Right cardiac atrium (tissue), 5 donors: ENCODE measurements around the gene TES. TPM values are rescaled to one million over a fixed set of nuclear protein-coding genes. Genes with fewer than 3 reads are reported as not detected.

Source experiments
- ATAC-seq, 2 donors: fragments of 200-7000 bp; cut with Tn5 transposase; one replicate each; pipeline versions ENCODE4 v1.8.0 to v1.9.1; 2020; ENCODE audit warnings: moderate library complexity in 2 of 2, mild to moderate bottlenecking in 1 of 2
- DNase-seq, 3 donors: peaks; one replicate each; pipeline ENCODE4 v3.0.0-alpha.2; 2020
- H3K27ac ChIP-seq: one replicate; pipeline ENCODE4 v1.5.1; 2013; ENCODE audit warnings: mild to moderate bottlenecking, low read length, control low read depth, moderate library complexity
- H3K27me3 ChIP-seq: one replicate; pipeline ENCODE4 v1.6.1; 2013; ENCODE audit not compliant: control insufficient read depth, insufficient read depth
- H3K4me1 ChIP-seq: one replicate; pipeline ENCODE4 v1.6.1; 2013; ENCODE audit warnings: low read length; ENCODE audit not compliant: control insufficient read depth, insufficient read depth
- H3K4me3 ChIP-seq: one replicate; pipeline ENCODE4 v1.5.1; 2013; ENCODE audit warnings: low read length, control low read depth
- H3K9me3 ChIP-seq: one replicate; pipeline ENCODE4 v1.6.1; 2013; ENCODE audit warnings: low read length; ENCODE audit not compliant: control insufficient read depth
- WGBS: extraction: QIAGEN DNeasy Blood & Tissue Kit; methylation state at CpG from one replicate; pipeline ENCODE4 v1.1.7; 2013; 5-methylcytosine and 5-hydroxymethylcytosine counted together
- intact Hi-C, 4 donors: fragments of 100-400 bp; cut with DNase I; formaldehyde crosslinking; loops; one replicate each; pipeline versions ENCODE4 v1.11.0 to v1.14.0; 2022 to 2023
- polyA plus RNA-seq: library from polyadenylated mRNA; stranded (reverse); fragments of 200-250 nt; gene quantifications from one replicate; pipeline ENCODE4 v1.2.3, GENCODE V29; 2013
- total RNA-seq, 4 donors: library from RNA; stranded (reverse); fragmentation: NEBNext Ultra II Directional; extraction: Animal tissue kit (Norgen Biotek cat#: 25700); gene quantifications; one replicate each; pipeline ENCODE4 v1.2.1, GENCODE V29; 2021
- donor health status: healthy with polysubstance abuse.
- donor health status: DM: no; HTN: yes; CAD: no.
- donor health status: DM: no; HTN: no; CAD: no.
- donor health status: DM: no; HTN: yes; CAD: no; lungs with severe emphysema.
- donor health status: DM: yes; HTN: yes; CAD: no.

Gene TES
- total and polyA plus RNA-seq, 5 donors: 13.9 to 21.2 (median 17.4) TPM

DNA sequence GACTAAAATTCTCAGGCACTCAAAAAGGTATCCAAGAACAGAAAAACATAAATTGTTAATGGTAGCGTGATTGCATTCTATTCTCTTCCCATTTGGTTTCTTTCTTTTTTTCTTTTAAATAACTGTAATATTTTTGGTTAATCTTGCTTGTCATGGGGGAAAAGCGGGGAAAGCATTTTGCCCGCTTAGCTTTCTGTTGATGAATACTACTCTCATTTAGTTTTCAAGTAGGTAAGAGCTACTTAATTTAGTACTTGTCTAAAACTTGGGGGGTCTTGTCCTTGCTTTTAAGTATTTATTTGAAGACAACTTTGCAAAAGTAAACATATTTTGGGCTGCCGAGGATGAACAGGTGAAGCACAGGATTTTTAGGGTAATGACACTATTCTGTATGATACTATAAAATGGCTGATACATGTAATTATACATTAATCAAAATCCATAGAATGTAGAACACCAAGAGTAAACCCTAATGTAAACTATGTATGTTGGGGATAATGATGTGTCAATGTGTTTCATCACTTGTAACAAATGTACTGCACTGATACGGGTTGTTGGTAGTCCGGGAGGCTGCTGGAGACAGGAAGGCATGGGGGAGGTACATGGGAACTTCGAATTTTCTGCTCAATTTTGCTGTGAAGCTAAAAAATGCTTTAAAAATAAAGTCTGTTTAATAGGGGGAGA lies 1.7 kb downstream of the TES start:
- H3K9me3 ChIP-seq: no peaks in the 10 kb centered on the region
- no peaks in the 10 kb centered on the region for H3K27me3 ChIP-seq
- DNase-seq (no peak), ATAC-seq (no peak)
- H3K4me3 ChIP-seq: peak overlapping the region; percentile 74
- no peak overlapping the region for H3K27ac ChIP-seq
- 74% methylated on average over 7 of the region's 7 CpGs for WGBS
- intact Hi-C loops: no loop called here
- peaks cover 2% of the 10 kb centered on the region for H3K4me1 ChIP-seq

DNA sequence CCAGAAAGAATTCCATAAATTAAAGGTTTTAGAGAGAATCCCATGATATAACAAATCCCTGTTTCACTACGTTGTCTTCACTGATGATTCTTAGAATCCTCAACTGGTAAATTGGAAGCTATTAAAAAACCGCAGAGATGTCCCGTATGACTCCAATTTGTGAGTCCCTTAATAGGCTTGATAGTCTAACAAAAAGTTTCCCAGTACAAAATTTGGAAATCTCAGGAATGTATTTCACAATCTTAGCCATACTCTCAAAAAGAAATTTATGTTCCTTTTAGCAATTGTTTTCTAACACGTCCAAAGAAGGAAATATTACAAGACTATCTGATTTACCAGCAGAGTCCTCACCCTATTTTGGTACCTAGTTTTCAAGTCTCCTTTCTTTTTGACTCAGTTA lies 2.5 kb downstream of the TES start:
- no peak for ATAC-seq
- H3K4me3 ChIP-seq: no peak overlapping the region
- 74% methylated on average over 4 of the region's 4 CpGs for WGBS

DNA sequence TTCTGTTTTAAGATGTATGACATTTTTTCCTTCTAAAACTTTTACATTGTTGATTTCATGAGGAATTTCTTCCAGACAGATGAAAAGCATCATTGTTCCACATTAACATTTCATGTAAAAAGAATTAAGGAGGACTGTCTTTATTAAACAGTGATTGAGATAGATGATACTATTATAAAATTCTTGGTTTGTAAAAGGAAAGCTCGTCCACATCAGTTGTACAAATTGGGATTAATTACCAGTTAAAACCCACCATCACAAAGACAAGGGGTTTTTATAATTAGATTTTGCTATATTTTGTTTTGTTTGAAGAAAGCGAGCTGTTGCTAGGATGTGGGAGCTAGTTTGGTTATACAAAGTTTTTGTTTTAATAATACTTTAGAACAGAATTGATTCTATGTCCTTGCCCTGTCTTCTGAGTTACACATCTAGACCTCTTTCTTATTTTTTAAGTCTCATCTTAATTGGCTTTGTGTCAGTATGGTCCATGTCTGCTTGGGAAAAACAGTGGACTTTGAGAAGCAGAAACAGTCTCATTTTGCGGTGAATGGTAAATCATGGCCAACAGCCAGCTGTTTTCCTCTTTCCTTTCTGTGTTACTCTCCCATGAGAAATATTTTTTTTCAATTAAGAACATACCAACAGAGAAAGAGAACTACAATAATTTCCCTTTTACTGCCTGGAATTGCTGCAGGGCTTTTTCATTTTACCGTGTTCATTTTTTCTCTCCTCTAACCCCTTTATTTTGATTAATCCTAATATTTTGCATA lies 3.2 kb downstream of the TES start:
- Histone ChIP-seq H3K27ac (no peak overlapping the region), H3K4me3 (no peak overlapping the region), H3K9me3 (no peaks in the 10 kb centered on the region), H3K4me1 (peaks cover 2% of the 10 kb centered on the region), H3K27me3 (no peaks in the 10 kb centered on the region)
- DNase-seq (no peak), ATAC-seq (no peak)
- WGBS: 52% methylated on average over 4 of the region's 4 CpGs
- intact Hi-C loops: no loop called here

More for the DNA sequence above, 2.5 kb downstream of the TES start:
- H3K9me3 ChIP-seq: no peaks in the 10 kb centered on the region
- no peak overlapping the region for H3K27ac ChIP-seq
- peaks cover 2% of the 10 kb centered on the region for H3K4me1 ChIP-seq
- intact Hi-C loops: no loop called here
- no peaks in the 10 kb centered on the region for H3K27me3 ChIP-seq
- DNase-seq: no peak

DNA sequence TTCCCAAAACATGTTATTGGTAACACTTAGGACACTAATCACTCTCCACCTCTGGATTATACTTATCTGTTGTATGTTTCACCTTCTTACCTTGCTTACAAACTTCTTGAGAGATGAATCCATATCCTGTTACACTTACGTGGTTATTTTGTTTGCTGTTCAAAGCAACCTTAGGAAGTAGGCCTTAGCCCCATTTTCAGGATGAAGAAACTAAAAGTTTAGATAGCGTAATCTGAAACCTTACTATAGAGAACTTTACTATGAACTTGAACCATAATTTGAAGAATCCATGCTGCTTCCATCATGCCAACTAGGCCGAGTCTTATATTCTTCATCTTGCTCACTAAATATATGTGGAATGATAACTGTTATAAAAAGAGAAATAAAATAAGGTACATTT lies 4.6 kb downstream of the TES start:
- WGBS: 95% methylated on average over 3 of the region's 3 CpGs

DNA sequence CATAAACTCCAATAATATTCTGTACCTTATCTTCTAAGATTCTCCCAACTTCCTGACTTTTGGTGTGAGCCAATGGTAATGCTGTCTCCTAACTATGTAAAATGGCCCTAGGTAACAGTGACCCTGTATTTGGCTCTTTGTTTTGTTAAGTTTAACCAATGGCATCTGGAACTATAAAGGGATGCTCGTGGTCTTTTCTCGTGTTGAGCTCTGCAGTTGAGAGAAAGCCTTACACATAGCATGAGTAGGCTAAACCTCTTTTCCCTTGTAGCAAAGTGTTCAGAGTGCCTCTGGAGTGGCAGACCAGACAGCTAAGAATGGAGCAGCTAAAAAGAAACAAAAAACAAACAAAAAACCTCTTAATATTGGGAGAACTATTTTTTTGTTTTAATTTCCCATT lies 5.2 kb downstream of the TES start:
- Histone ChIP-seq H3K27ac (no peak overlapping the region), H3K9me3 (no peaks in the 10 kb centered on the region), H3K27me3 (no peaks in the 10 kb centered on the region), H3K4me1 (peaks cover 2% of the 10 kb centered on the region), H3K4me3 (no peak overlapping the region)
- intact Hi-C loops: no loop called here
- WGBS: 88% methylated on average over 2 of the region's 2 CpGs
- ATAC-seq (no peak), DNase-seq (no peak)

More for the DNA sequence above, 4.6 kb downstream of the TES start:
- Histone ChIP-seq H3K9me3 (no peaks in the 10 kb centered on the region), H3K4me1 (peaks cover 2% of the 10 kb centered on the region), H3K27ac (no peak overlapping the region), H3K27me3 (no peaks in the 10 kb centered on the region), H3K4me3 (no peak overlapping the region)
- ATAC-seq (no peak), DNase-seq (no peak)
- intact Hi-C loops: no loop called here

DNA sequence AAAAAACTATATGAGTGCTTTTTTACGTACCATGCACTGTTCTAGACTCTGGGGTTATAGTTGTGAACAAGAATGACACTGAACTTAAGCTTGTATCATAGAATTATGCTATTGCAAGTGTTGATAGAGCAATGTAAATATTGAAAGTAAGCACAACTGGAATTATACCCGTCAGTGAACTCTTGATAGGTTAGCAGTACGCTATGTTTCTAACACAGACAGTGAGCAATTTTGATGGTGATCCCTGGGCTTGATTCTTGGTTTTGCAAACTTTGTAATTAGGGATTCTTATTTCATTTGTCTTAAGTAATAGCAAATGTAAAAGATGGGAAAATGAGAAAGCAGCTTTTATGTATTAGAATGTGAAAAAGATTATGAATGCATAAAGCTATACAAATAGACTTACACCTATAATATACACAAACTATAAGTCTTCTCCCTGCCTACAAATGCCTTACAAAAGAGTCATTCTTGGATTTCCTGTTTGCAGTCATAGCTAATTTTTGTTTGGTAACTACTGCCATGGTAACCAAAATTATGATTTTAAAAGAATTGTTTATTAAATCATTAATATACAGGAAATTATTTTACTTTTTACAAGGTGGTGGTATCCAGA lies 6.7 kb downstream of the TES start:
- ATAC-seq (no peak), DNase-seq (no peak)
- intact Hi-C loops: no loop called here
- H3K27me3 ChIP-seq: no peaks in the 10 kb centered on the region
- H3K4me1 ChIP-seq: peaks cover 2% of the 10 kb centered on the region
- whole genome bisulfite sequencing: 90% methylated on average over 3 of the region's 3 CpGs
- H3K27ac ChIP-seq: no peak overlapping the region
- H3K4me3 ChIP-seq: no peak overlapping the region
- no peaks in the 10 kb centered on the region for H3K9me3 ChIP-seq

DNA sequence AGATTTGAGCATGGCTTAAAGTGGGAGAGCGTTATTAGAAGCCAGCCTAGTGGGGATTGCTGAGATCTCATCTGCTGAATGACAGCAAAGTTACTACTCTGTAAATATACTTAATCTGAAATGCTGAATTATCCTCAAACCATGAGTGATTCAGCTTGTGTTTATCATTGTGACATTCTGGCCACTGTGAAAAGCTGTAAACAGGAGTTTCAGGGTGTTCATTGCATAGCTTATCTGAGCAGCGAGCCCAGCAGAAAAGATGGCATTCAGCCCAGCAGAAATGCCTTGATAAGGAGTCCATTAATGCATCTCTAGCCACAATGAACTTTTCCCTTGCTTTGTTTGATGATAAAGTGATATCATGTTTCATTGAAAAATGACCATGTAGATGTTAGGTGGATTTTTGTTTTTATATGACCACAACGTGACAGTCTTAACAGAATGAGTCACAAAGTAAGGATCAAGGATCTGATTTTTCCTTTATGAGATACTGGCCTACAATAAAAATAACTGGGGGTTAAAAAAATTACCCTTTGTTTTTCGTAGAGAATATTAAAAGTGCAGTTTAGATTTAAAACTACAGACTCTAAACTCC lies 7.8 kb downstream of the TES start:
- intact Hi-C loops: no loop called here
- Histone ChIP-seq H3K27ac (no peak overlapping the region), H3K4me1 (peaks cover 2% of the 10 kb centered on the region), H3K4me3 (no peak overlapping the region), H3K9me3 (no peaks in the 10 kb centered on the region), H3K27me3 (no peaks in the 10 kb centered on the region)
- WGBS: 40% methylated on average over 4 of the region's 4 CpGs
- DNase-seq: no peak
- peak in 1 of 2 donors; percentile 69 for ATAC-seq

DNA sequence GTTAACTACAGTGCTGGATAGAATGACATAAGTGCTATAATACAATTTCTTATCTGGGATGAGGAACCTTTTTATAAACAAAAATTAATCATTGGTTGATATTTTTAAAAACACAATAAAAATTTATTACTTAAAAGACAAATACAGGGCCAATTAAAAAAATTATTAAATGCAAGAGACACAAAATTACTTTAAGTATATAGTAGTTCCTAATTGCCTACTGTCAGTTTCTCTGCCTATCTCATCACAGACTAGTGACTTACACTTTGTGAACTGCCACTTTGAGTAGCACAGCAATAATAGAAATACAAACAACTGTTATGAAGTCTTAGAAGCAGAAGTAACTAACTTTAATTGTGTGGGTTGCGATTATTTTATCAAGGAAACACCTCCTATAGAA lies 8.4 kb downstream of the TES start:
- Histone ChIP-seq H3K27ac (no peak overlapping the region), H3K4me1 (peaks cover 2% of the 10 kb centered on the region)
- 64% methylated on average over 1 of the region's 1 CpG for WGBS

DNA sequence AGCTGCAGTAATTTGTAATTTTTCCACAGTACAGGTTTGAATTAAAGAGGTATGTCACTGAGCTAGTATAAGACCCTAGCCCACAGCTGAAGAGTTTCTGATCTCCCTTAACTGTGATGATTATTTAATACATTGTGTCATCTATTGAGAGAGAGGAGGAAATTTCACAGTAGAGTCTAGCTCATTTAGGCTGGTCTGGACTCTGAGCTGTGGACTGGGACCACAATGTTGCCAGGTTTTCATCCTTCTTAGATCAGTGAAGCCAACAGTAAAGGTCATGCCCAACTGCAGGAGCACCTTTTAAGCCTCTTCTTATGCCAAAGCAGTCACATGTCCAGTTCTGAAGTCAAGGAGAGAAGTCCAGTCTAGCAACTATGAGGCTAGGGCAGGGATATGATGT lies 8.9 kb downstream of the TES start:
- ATAC-seq: no peak

More for the DNA sequence above, 8.4 kb downstream of the TES start:
- intact Hi-C loops: no loop called here
- ATAC-seq (no peak), DNase-seq (no peak)
- no peaks in the 10 kb centered on the region for H3K9me3 ChIP-seq
- H3K27me3 ChIP-seq: no peaks in the 10 kb centered on the region
- H3K4me3 ChIP-seq: no peak overlapping the region

DNA sequence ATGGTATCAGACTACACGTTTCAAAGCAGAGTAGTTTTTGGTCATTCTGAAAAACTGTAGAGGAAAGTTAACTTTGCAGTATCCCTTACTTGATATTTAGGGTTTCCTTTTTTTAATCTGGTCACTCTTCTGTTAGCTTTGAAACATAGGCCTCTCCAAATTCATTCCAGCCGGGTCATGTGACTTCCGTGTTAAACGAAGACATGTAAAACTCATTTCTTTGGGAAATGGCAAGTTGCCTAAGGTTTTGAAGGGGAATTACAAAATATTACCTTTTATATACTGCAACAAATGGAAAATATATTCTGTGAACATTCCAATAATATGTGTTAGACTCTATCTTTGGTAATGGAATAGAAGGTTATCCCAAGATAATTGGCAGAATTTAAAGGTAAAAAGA lies 9.5 kb downstream of the TES start:
- H3K4me3 ChIP-seq: no peak overlapping the region
- WGBS: 83% methylated on average over 4 of the region's 4 CpGs
- ATAC-seq (no peak), DNase-seq (no peak)
- no peak overlapping the region for H3K27ac ChIP-seq
- no peaks in the 10 kb centered on the region for H3K27me3 ChIP-seq
- intact Hi-C loops: no loop called here
- no peaks in the 10 kb centered on the region for H3K4me1 ChIP-seq
- H3K9me3 ChIP-seq: no peaks in the 10 kb centered on the region

More for the DNA sequence above, 8.9 kb downstream of the TES start:
- DNase-seq: no peak
- Histone ChIP-seq H3K27ac (no peak overlapping the region), H3K4me1 (peaks cover under 1% of the 10 kb centered on the region), H3K27me3 (no peaks in the 10 kb centered on the region), H3K9me3 (no peaks in the 10 kb centered on the region), H3K4me3 (no peak overlapping the region)
- intact Hi-C loops: no loop called here

DNA sequence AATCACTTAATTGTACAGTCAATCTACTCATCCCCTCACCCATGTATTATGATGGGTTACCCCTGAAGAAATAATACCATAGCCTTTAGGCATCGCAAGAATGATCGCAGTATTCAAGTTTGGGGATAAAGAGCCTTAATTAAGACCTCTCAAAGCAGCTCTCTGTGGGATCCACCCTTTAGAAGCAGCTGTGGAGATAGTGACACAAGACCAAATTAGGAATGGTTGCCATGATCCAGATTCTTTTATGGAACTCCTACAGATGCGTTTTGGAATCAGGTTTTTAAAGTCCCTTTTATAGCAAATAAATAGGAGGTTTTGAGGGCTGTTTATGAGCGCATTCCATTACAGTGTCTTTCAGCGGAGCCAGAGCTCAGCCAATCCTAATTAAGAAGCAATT lies 12.2 kb downstream of the TES start:
- intact Hi-C loops: no loop called here
- 93% methylated on average over 5 of the region's 5 CpGs for WGBS
- no peak overlapping the region for H3K4me3 ChIP-seq
- H3K27me3 ChIP-seq: no peaks in the 10 kb centered on the region
- no peaks in the 10 kb centered on the region for H3K9me3 ChIP-seq
- no peaks in the 10 kb centered on the region for H3K4me1 ChIP-seq
- DNase-seq (no peak), ATAC-seq (no peak)
- H3K27ac ChIP-seq: no peak overlapping the region
